Naive thymus-derived CD4-positive, alpha-beta T cell (primary cell): ENCODE data around the gene SPIB. TPM values are rescaled to one million over a fixed set of nuclear protein-coding genes. Genes with fewer than 3 reads are reported as not detected.
"Not testable (repeated sequence)": the region's sequence is repeated elsewhere in the genome, so short reads cannot be mapped to it uniquely, and the experiment has no call there.

Source experiments
- ATAC-seq: fragments of 150-1000 bp; cut with Tn5 transposase; 2 replicates; pipeline ENCODE4 v1.10.0; 2021; ENCODE audit warnings: mild to moderate bottlenecking, moderate library complexity
- CTCF ChIA-PET: fragments of 350-600 bp; sonication (Branson Sonifier 250); formaldehyde crosslinking; loops from one replicate; lab custom pipeline; 2021; ENCODE audit warnings: antibody characterized with exemption; lab: Charles Lee
- POLR2A ChIA-PET: fragments of 350-600 bp; sonication (Branson Sonifier 250); formaldehyde crosslinking; loops from one replicate; lab custom pipeline; 2021; ENCODE audit warnings: antibody characterized with exemption, inconsistent platforms; lab: Charles Lee
- DNase-seq, 9 donors: peaks; one replicate each; pipeline versions ENCODE4 v3.0.0 to v3.0.0-alpha.2; 2020 to 2022; ENCODE audit warnings: mixed read lengths in 1 of 9
- H3K27ac ChIP-seq: one replicate; pipeline ENCODE4 v1.7.0; 2013; ENCODE audit warnings: mild to moderate bottlenecking, low read depth, low read length, moderate library complexity
- H3K27me3 ChIP-seq, 2 donors: one replicate each; pipeline ENCODE4 v1.7.0; 2013; ENCODE audit warnings: low read length in 2 of 2, mild to moderate bottlenecking in 2 of 2, moderate library complexity in 2 of 2; ENCODE audit not compliant: control insufficient read depth in 2 of 2, insufficient read depth in 2 of 2
- H3K36me3 ChIP-seq, 3 experiments: 1 replicate in 2 of 3; 2 replicates in 1 of 3; pipeline ENCODE4 v1.7.0; 2013; ENCODE audit warnings: low read length in 3 of 3, mild to moderate bottlenecking in 3 of 3, moderate library complexity in 1 of 3; ENCODE audit not compliant: insufficient read depth in 3 of 3, control insufficient read depth in 2 of 3
- H3K4me1 ChIP-seq, 2 donors: one replicate each; pipeline ENCODE4 v1.7.0; 2013; ENCODE audit warnings: low read length in 2 of 2, mild to moderate bottlenecking in 2 of 2, moderate library complexity in 1 of 2; ENCODE audit not compliant: control insufficient read depth in 2 of 2, insufficient read depth in 2 of 2
- H3K4me3 ChIP-seq: 2 replicates; pipeline ENCODE4 v1.7.0; 2013; ENCODE audit warnings: mild to moderate bottlenecking, low read length
- H3K9me3 ChIP-seq, 3 experiments: 1 replicate in 2 of 3; 2 replicates in 1 of 3; pipeline ENCODE4 v1.7.0; 2013; ENCODE audit warnings: low read length in 3 of 3; ENCODE audit not compliant: control insufficient read depth in 2 of 3
- H3K27ac Mint-ChIP-seq, 9 donors: one replicate each; pipeline ENCODE4 v1.8.0; 2020 to 2022; ENCODE audit warnings: mixed read lengths in 9 of 9, mild to moderate bottlenecking in 8 of 9, moderate library complexity in 5 of 9, inconsistent platforms in 2 of 9
- H3K27me3 Mint-ChIP-seq, 5 donors: one replicate each; pipeline ENCODE4 v1.8.0; 2021 to 2022; ENCODE audit warnings: mixed read lengths in 5 of 5, mild to moderate bottlenecking in 1 of 5
- H3K36me3 Mint-ChIP-seq, 5 donors: one replicate each; pipeline ENCODE4 v1.8.0; 2020 to 2022; ENCODE audit warnings: mixed read lengths in 5 of 5, mild to moderate bottlenecking in 3 of 5, inconsistent platforms in 1 of 5
- H3K4me1 Mint-ChIP-seq, 7 donors: one replicate each; pipeline ENCODE4 v1.8.0; 2020 to 2022; ENCODE audit warnings: mixed read lengths in 7 of 7, mild to moderate bottlenecking in 3 of 7, inconsistent platforms in 1 of 7
- H3K4me3 Mint-ChIP-seq, 10 donors: one replicate each; pipeline ENCODE4 v1.8.0; 2020 to 2022; ENCODE audit warnings: mild to moderate bottlenecking in 10 of 10, mixed read lengths in 10 of 10, moderate library complexity in 6 of 10, inconsistent platforms in 2 of 10
- H3K9me3 Mint-ChIP-seq, 11 donors: one replicate each; pipeline ENCODE4 v1.8.0; 2020 to 2022; ENCODE audit warnings: mixed read lengths in 11 of 11, mild to moderate bottlenecking in 4 of 11, inconsistent platforms in 1 of 11, moderate library complexity in 1 of 11
- intact Hi-C, 2 donors: fragments of 100-400 bp; cut with micrococcal nuclease; formaldehyde crosslinking; loops; one replicate each; pipeline ENCODE4 v1.15.1; 2023
- polyA plus RNA-seq, 2 donors: library from polyadenylated mRNA; unstranded; fragments of 300-500 nt; fragmentation: Illumina TruSeq; gene quantifications; one replicate each; pipeline ENCODE4 v1.2.3, GENCODE V29; 2021
- total RNA-seq, 6 experiments: library from RNA in 5 of 6; stranded (reverse) in 5 of 6; gene quantifications; 1 replicate in 5 of 6; 2 replicates in 1 of 6; pipeline ENCODE4 v1.2.3 and lab custom pipeline; 2021 to 2026

SPIB gene
- total and polyA plus RNA-seq, 7 experiments from 2014 or later: 0.19 to 7.5 (median 0.94) TPM

DNA sequence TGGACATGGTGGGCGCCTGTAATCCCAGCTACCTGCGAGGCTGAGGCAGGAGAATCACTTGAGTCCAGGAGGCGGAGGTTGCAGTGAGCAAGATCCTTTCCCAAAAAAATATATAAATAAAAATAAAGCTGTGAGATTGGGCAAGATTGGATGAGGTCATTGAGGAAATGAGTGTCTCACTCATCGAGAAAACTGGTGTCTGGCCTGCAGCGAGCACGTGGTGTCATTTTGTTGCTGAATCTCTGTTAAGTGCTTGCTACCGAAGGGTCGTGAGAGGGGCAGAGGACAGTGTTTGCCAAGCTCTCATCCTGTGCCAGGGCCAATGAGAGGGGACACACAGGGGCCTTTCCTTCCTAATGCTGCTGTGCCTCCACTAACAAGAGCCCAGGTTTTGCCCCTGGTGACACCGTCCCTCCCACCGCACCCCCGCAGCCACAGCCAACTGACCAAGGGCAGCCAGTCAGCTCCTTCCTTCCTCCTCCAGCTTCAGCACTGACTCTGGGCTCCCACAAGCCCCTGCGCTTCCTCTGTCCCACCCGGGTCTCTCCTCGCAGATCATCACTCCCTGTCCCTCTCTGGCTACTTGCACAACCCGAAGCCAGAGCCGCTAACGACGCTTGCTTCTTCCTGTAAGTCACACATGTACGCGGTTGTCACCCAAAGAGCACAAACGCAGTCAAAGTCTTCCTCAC lies 31.4 kb upstream of the SPIB start:
- peak overlapping the region in 3 of 9 donors; percentile 4 to 62 (median 38) for H3K27ac Mint-ChIP-seq
- peaks cover 0 to 8% (median 0%) of the 10 kb centered on the region in 11 donors for H3K9me3 Mint-ChIP-seq
- no peaks in the 10 kb centered on the region for H3K27me3 Mint-ChIP-seq
- no peak for ATAC-seq
- no peak for DNase-seq
- ChIA-PET POLR2A (no interaction called here), CTCF (no interaction called here)
- intact Hi-C loops: loop anchor here (10.0 kb wide), 2 partner anchors 337 to 977 kb away; partner anchors contain the start of genes CLDND2 (in 1 of the 2), CLEC11A (in 1 of the 2) and ETFB (in 1 of the 2)
- peaks cover 16 to 38% (median 31%) of the 10 kb centered on the region in 7 donors for H3K4me1 Mint-ChIP-seq
- Histone ChIP-seq H3K27ac (no peak overlapping the region), H3K27me3 (no peaks in the 10 kb centered on the region), H3K9me3 (no peaks in the 10 kb centered on the region), H3K4me1 (peaks cover 3 to 7% of the 10 kb centered on the region in 2 donors), H3K36me3 (peaks cover 0 to 14% (median 0%) of the 10 kb centered on the region in 3 experiments), H3K4me3 (no peak overlapping the region)
- H3K4me3 Mint-ChIP-seq: peak overlapping the region in 1 of 10 donors; percentile 12
- peaks cover 0 to 18% (median 5%) of the 10 kb centered on the region in 5 donors for H3K36me3 Mint-ChIP-seq

DNA sequence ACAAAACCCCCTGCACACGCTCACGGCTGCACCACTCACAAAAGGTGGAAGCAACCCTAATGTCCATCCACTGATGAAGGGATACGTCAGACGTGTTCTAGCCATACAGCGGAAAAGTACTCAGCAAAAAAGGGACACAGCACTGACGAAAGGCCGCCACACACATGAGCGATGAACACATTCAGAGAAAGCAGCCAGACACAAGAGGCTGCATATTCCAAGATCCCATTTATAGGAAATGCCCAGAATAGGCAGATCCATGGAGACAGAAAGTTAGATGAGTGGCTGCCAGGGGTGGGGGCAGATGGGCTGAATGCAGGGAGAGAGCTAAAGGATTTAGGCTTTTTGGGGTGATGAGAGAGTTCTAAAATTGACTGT lies 30.9 kb upstream of the SPIB start:
- no peak for ATAC-seq
- no peak for DNase-seq
- CTCF ChIA-PET: no interaction called here
- Mint-ChIP-seq H3K4me1 (peaks cover 16 to 38% (median 31%) of the 10 kb centered on the region in 7 donors), H3K27ac (peak overlapping the region in 2 of 9 donors; percentile 20 to 62), H3K4me3 (peak overlapping the region in 1 of 10 donors; percentile 12), H3K9me3 (peaks cover 0 to 8% (median 0%) of the 10 kb centered on the region in 11 donors), H3K27me3 (no peaks in the 10 kb centered on the region), H3K36me3 (peaks cover 0 to 20% (median 5%) of the 10 kb centered on the region in 5 donors)
- H3K9me3 ChIP-seq: no peaks in the 10 kb centered on the region
- H3K4me1 ChIP-seq: peaks cover 3 to 7% of the 10 kb centered on the region in 2 donors
- POLR2A ChIA-PET: no interaction called here
- H3K27me3 ChIP-seq: no peaks in the 10 kb centered on the region
- peaks cover 0 to 10% (median 0%) of the 10 kb centered on the region in 3 experiments for H3K36me3 ChIP-seq
- H3K27ac ChIP-seq: no peak overlapping the region
- intact Hi-C loops: loop anchor here (10.0 kb wide), 2 partner anchors 337 to 977 kb away; partner anchors contain the start of genes CLDND2 (in 1 of the 2), CLEC11A (in 1 of the 2) and ETFB (in 1 of the 2)
- H3K4me3 ChIP-seq: no peak overlapping the region

DNA sequence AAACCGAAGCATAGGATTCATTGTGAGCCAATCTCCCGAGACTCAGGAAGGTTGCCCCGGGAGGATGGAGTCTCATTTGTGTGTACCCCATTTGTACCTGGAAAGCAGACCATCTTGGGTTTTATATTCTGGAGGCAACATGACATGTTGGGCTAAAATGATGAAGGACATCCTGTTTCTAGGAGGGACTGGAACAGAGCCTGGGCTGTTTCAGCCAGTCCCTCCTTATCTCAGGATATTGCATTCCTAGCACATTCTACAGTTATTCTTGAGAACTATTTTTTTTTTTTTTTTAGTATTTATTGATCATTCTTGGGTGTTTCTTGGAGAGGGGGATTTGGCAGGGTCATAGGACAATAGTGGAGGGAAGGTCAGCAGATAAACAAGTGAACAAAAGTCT lies 28.4 kb upstream of the SPIB start:
- H3K4me1 ChIP-seq, H3K9me3 Mint-ChIP-seq, CTCF ChIA-PET, POLR2A ChIA-PET, H3K9me3 ChIP-seq, H3K27ac Mint-ChIP-seq, H3K27me3 ChIP-seq, H3K4me3 ChIP-seq, ATAC-seq, H3K36me3 ChIP-seq, H3K27me3 Mint-ChIP-seq, H3K4me3 Mint-ChIP-seq, DNase-seq, H3K27ac ChIP-seq, intact Hi-C loops: not testable (repeated sequence)
- Mint-ChIP-seq H3K36me3 (peaks cover 5 to 30% (median 10%) of the 10 kb centered on the region in 5 donors), H3K4me1 (peaks cover under 1 to 18% (median 9%) of the 10 kb centered on the region in 7 donors)

DNA sequence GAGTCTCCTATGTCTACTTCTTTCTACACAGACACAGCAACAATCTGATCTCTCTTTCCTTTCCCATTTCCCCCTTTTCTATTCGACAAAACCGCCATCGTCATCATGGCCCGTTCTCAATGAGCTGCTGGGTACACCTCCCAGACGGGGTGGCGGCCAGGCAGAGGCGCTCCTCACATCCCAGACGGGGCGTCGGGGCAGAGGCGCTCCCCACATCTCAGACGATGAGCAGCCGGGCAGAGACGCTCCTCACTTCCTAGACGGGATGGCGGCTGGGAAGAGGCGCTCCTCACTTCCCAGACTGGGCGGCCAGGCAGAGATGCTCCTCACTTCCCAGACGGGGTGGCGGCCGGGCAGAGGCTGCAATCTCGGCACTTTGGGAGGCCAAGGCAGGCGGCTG lies 27.8 kb upstream of the SPIB start:
- DNase-seq, H3K4me3 Mint-ChIP-seq, H3K4me1 ChIP-seq, H3K36me3 ChIP-seq, H3K27me3 ChIP-seq, CTCF ChIA-PET, ATAC-seq, intact Hi-C loops, H3K9me3 Mint-ChIP-seq, H3K27ac Mint-ChIP-seq, H3K27ac ChIP-seq, H3K9me3 ChIP-seq, H3K27me3 Mint-ChIP-seq, H3K4me3 ChIP-seq, POLR2A ChIA-PET: not testable (repeated sequence)
- peaks cover 8 to 30% (median 14%) of the 10 kb centered on the region in 5 donors for H3K36me3 Mint-ChIP-seq
- peaks cover under 1 to 15% (median 8%) of the 10 kb centered on the region in 7 donors for H3K4me1 Mint-ChIP-seq

DNA sequence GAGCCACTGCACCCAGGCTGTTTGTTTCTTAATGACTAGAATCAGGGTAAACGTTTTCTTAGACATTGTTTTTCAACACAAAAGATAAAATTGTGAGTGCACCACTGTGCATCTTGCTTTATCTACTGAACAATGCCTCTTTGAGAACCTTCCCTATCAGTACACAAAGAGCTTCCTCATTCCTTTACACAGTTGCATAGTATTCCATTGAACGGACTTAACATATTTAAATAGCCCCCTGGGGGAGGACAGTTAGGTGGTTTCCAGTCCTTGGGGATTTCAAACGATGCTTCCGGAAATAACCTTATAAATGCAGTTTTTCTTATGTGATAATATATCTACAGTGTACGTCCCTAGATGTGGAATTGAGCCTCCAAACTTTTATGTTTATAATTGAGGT lies 26.0 kb upstream of the SPIB start:
- no peaks in the 10 kb centered on the region for H3K9me3 ChIP-seq
- H3K4me3 Mint-ChIP-seq: no peak overlapping the region
- no peaks in the 10 kb centered on the region for H3K27me3 Mint-ChIP-seq
- H3K27ac Mint-ChIP-seq: no peak overlapping the region
- H3K36me3 ChIP-seq: peaks cover 0 to under 1% (median 0%) of the 10 kb centered on the region in 3 experiments
- H3K36me3 Mint-ChIP-seq: peaks cover 5 to 28% (median 14%) of the 10 kb centered on the region in 5 donors
- H3K4me1 Mint-ChIP-seq: peaks cover 0 to 12% (median 5%) of the 10 kb centered on the region in 7 donors
- no peak for DNase-seq
- H3K9me3 Mint-ChIP-seq: no peaks in the 10 kb centered on the region
- CTCF ChIA-PET: no interaction called here
- H3K27me3 ChIP-seq: no peaks in the 10 kb centered on the region
- ATAC-seq: no peak
- H3K4me1 ChIP-seq: no peaks in the 10 kb centered on the region
- no peak overlapping the region for H3K27ac ChIP-seq
- POLR2A ChIA-PET: no interaction called here
- intact Hi-C loops: no loop called here
- H3K4me3 ChIP-seq: no peak overlapping the region

DNA sequence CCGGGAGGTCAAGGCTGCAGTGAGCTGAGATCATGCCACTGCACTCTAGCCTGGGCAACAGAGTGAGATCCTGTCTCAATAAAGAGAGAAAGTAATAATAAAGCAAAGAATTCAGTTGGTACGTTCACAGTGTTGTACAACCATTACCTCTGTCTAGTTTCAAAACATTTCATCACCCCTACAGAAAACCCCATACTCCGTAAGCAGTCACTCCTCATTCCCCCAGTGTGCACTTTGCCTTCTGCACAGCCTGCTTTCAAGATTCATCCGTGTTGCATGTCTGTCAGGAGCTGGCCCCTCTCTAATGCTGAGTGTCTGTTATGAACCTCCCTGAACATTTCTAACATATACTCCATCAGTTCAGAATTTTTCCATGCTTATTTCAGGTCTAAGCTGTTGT lies 25.1 kb upstream of the SPIB start:
- intact Hi-C loops: no loop called here
- Histone ChIP-seq H3K9me3 (no peaks in the 10 kb centered on the region), H3K27me3 (no peaks in the 10 kb centered on the region), H3K36me3 (no peaks in the 10 kb centered on the region), H3K4me1 (no peaks in the 10 kb centered on the region), H3K27ac (no peak overlapping the region), H3K4me3 (no peak overlapping the region)
- Mint-ChIP-seq H3K27ac (no peak overlapping the region), H3K4me3 (no peak overlapping the region), H3K4me1 (peaks cover 0 to 7% (median 4%) of the 10 kb centered on the region in 7 donors), H3K36me3 (peaks cover 3 to 30% (median 11%) of the 10 kb centered on the region in 5 donors), H3K27me3 (no peaks in the 10 kb centered on the region), H3K9me3 (no peaks in the 10 kb centered on the region)
- ChIA-PET POLR2A (no interaction called here), CTCF (no interaction called here)
- ATAC-seq (no peak), DNase-seq (no peak)
